ENCODE results near the gene PANX2. TPM values are rescaled to one million over a fixed set of nuclear protein-coding genes. Genes with fewer than 3 reads are reported as not detected.

PANX2 gene
- total RNA-seq, 2 experiments from 2014 or later = not detected

- Histone ChIP-seq H3K4me2 (ENCODE audit: low read length) (no peak overlapping the region), H3K9me2 (ENCODE audit: insufficient read depth, low read length) (no peaks in the 10 kb centered on the region), H2AFZ (ENCODE audit: low read length) (no peak overlapping the region), H3K79me2 (ENCODE audit: insufficient read depth, low read depth, low read length) (no peaks in the 10 kb centered on the region), H3K9me3 (ENCODE audit: low read length) (no peaks in the 10 kb centered on the region), H3K4me1 (ENCODE audit: insufficient read depth, low read length, poor library complexity, severe bottlenecking) (no peaks in the 10 kb centered on the region), H3K27ac (ENCODE audit: low read depth, low read length, poor library complexity, severe bottlenecking) (no peak overlapping the region), H3K36me3 (ENCODE audit: insufficient read depth, low read length) (no peaks in the 10 kb centered on the region), H3K4me3 (ENCODE audit: low read depth, low read length, poor library complexity, severe bottlenecking) (no peak overlapping the region), H4K20me1 (ENCODE audit: insufficient read depth, low read length) (no peaks in the 10 kb centered on the region)
- POLR2A ChIA-PET = no interaction called here
- CTCF ChIA-PET (ENCODE audit: unreplicated experiment) = no interaction called here
- no TSS peak for BruUV-seq (replicated peaks)
- no peak for DNase-seq (ENCODE audit: low spot score)
- intact Hi-C loops (cut with micrococcal nuclease; ENCODE audit: unreplicated experiment) = no loop called here
- TF ChIP-seq CTCF (conservative IDR thresholded peaks at IDR 0.05; ENCODE audit: low read length) = no peak
- no peak for TF ChIP-seq EZH2phosphoT487 (IDR thresholded peaks at IDR 0.05; ENCODE audit: borderline replicate concordance, low read depth, low read length)
Observed at GRCh38 chr22:50157709-50158375, 12.7 kb upstream of the PANX2 start.

GRCh38 chr22:50160947-50161346 lies 9.6 kb upstream of the PANX2 start:
- H3K36me3 ChIP-seq (ENCODE audit: insufficient read depth, low read length) = no peaks in the 10 kb centered on the region
- BruUV-seq (replicated peaks) = no TSS peak
- H3K4me2 ChIP-seq (ENCODE audit: low read length) = no peak overlapping the region
- no peaks in the 10 kb centered on the region for H3K79me2 ChIP-seq (ENCODE audit: insufficient read depth, low read depth, low read length)
- DNase-seq (ENCODE audit: low spot score) = no peak
- H3K4me3 ChIP-seq (ENCODE audit: low read depth, low read length, poor library complexity, severe bottlenecking) = no peak overlapping the region
- H3K27ac ChIP-seq (ENCODE audit: low read depth, low read length, poor library complexity, severe bottlenecking) = no peak overlapping the region
- H3K4me1 ChIP-seq (ENCODE audit: insufficient read depth, low read length, poor library complexity, severe bottlenecking) = no peaks in the 10 kb centered on the region
- no peaks in the 10 kb centered on the region for H3K9me3 ChIP-seq (ENCODE audit: low read length)
- POLR2A ChIA-PET = no interaction called here
- CTCF ChIA-PET (ENCODE audit: unreplicated experiment) = no interaction called here
- intact Hi-C loops (cut with micrococcal nuclease; ENCODE audit: unreplicated experiment) = no loop called here
- no peak overlapping the region for H2AFZ ChIP-seq (ENCODE audit: low read length)
- TF ChIP-seq EZH2phosphoT487 (IDR thresholded peaks at IDR 0.05; ENCODE audit: borderline replicate concordance, low read depth, low read length) = no peak
- TF ChIP-seq CTCF (conservative IDR thresholded peaks at IDR 0.05; ENCODE audit: low read length) = no peak
- H4K20me1 ChIP-seq (ENCODE audit: insufficient read depth, low read length) = no peaks in the 10 kb centered on the region
- H3K9me2 ChIP-seq (ENCODE audit: insufficient read depth, low read length) = no peaks in the 10 kb centered on the region

- intact Hi-C loops (cut with micrococcal nuclease; ENCODE audit: unreplicated experiment) = no loop called here
- ChIA-PET CTCF (ENCODE audit: unreplicated experiment) (no interaction called here), POLR2A (no interaction called here)
- Histone ChIP-seq H3K9me3 (ENCODE audit: low read length) (no peaks in the 10 kb centered on the region), H3K79me2 (ENCODE audit: insufficient read depth, low read depth, low read length) (no peaks in the 10 kb centered on the region), H3K4me1 (ENCODE audit: insufficient read depth, low read length, poor library complexity, severe bottlenecking) (no peaks in the 10 kb centered on the region), H4K20me1 (ENCODE audit: insufficient read depth, low read length) (no peaks in the 10 kb centered on the region), H3K4me2 (ENCODE audit: low read length) (no peak overlapping the region), H3K27ac (ENCODE audit: low read depth, low read length, poor library complexity, severe bottlenecking) (no peak overlapping the region), H3K36me3 (ENCODE audit: insufficient read depth, low read length) (no peaks in the 10 kb centered on the region), H3K4me3 (ENCODE audit: low read depth, low read length, poor library complexity, severe bottlenecking) (no peak overlapping the region), H2AFZ (ENCODE audit: low read length) (no peak overlapping the region), H3K9me2 (ENCODE audit: insufficient read depth, low read length) (no peaks in the 10 kb centered on the region)
- no TSS peak for BruUV-seq (replicated peaks)
- TF ChIP-seq EZH2phosphoT487 (IDR thresholded peaks at IDR 0.05; ENCODE audit: borderline replicate concordance, low read depth, low read length) (no peak), CTCF (conservative IDR thresholded peaks at IDR 0.05; ENCODE audit: low read length) (no peak)
- DNase-seq (ENCODE audit: low spot score) = no peak
Observed at GRCh38 chr22:50161508-50162390, 8.8 kb upstream of the PANX2 start.

All from OCI-LY7 (cell line).